DMS114 treated with DMSO at 0.1 percent for 48 hours (cell line): ENCODE data around the gene EYS.

Experiments
- DNase-seq: peaks from one replicate; lab custom pipeline; 2025; ENCODE audit not compliant: unreplicated experiment; lab: John Stamatoyannopoulos, UW

EYS gene

DNA sequence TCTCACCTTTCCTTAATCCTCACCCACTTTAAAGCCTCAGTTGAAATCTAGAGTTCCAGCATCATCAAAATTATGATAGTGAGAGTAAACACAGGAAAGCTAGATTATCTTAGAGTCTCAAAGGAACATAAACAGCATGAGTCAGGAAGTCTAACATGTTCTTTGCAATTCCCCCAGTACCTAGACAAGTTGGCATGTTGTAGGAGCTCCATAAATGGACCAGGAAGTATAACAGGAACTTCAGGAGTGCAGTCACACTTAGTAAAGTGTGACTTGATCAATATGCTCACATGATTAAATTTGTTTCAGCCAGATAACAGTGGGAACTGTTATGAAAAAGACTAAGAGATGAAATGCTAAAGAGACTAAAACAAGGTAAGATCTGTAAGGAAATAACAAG lies 834.4 kb downstream of the EYS start:
- DNase-seq, result no peak

DNA sequence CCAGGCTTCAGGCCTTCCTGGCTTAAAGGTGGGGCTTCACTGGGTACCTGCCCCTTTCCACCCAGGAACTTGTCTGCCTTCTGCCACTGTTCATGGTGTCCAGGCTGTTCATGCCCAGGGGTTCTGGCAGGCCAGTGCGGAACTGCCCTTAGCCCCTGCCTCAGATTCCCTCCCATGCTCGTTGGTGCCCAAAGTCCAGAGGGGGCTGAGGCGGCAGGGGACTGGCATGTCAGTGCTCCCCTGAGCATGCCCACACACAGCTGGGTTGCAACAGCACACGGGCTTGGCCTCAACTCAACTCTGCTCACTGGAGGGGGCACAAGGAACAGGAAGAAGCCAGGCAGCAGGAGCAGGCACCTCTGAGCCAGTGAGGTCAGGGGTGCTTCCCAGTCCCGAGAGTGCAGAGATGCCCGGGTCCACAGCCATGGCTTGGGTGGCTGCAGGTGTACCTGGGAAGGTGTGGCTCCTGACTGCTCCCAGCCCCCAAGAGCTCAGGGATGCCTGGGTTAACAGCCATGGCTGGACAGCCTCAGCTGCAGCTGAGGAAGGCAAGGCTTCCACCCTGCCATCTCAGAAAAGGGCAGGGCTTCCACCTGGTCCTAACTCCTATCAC lies 845.9 kb downstream of the EYS start:
- no peak for DNase-seq

- no peak for DNase-seq
These were observed 846.8 kb downstream of the EYS start for GRCh38 chr6:64860203-64860602.

- no peak for DNase-seq
These were observed 856.9 kb downstream of the EYS start for GRCh38 chr6:64850121-64850520.

GRCh38 chr6:64848467-64848866 lies 858.6 kb downstream of the EYS start:
- DNase-seq, result no peak

GRCh38 chr6:64847396-64847795 lies 859.6 kb downstream of the EYS start:
- no peak for DNase-seq

DNA sequence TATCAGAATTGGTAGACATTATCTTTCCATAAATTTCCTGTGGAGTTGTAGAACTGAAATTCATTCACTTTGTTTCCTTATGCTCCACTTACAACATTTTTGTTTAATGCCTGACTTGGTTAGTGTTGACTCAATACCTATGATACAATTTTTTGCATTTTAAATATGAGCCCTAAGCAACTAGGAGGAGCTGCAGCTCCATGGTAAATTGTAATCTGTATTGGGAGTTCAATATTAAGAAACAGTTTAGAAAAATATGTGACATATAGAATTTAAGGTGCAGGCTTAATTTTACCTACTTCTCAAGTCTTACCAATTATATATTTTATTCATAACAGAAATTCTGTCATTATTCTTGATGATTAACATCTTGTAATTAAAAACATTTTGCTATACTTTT lies 868.3 kb downstream of the EYS start:
- DNase-seq, result no peak

DNA sequence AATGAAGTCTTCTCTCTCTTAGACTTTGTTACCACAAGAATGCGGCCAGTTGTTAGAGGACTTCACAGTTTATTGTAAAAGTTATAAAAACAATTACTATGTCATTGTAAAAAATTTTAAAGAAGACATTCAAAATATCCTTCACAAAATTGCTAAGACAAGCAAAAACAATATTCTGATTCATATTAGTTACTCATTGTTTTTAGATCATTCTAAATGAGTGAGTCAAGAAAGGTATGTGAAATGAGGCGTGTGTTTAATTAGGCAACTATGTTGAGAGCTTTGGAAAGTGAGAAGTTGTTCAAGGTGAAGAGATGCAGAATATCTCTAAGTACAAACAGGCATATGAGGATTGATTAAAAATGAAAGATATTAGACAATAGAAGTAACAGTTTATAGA lies 875.3 kb downstream of the EYS start:
- DNase-seq, result no peak

DNA sequence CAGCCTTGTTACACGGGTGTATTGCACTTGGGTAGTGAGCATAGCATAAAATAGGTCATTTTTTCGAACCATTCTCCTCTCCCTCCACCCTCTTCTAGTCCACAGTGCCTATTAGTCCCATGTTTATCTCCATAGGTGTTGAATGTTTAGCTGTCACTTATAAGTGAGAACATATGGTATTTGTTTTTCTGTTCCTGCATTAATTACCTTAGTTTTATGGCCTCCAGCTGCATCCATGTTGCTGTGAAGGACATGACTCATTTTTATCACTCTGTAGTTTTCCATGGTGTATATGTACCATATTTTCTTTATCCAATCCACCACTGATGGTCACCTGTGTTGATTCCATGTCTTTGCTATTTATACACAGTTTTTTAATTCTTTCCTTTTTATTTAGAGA lies 889.5 kb downstream of the EYS start:
- no peak for DNase-seq

DNA sequence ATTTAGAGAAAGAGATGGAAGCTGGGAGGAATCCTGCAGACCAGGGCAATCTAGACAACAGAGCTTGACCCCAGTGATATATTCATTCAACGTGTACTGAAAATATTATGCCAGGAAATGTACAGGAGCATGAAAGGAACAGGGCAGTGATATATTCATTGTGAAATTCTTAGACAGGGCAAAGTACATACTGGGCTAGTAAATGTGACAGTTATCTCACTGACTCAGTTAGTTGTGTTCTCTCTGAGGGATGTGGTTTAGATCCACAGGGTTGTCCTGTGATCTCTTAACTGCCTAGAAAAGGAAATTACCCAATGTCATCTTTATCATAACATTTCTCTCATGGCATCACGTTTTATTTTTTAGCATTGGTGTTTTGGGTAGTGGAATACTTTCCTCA lies 891.3 kb downstream of the EYS start:
- DNase-seq, result no peak

GRCh38 chr6:64812138-64812537 lies 894.9 kb downstream of the EYS start:
- DNase-seq, result no peak

DNA sequence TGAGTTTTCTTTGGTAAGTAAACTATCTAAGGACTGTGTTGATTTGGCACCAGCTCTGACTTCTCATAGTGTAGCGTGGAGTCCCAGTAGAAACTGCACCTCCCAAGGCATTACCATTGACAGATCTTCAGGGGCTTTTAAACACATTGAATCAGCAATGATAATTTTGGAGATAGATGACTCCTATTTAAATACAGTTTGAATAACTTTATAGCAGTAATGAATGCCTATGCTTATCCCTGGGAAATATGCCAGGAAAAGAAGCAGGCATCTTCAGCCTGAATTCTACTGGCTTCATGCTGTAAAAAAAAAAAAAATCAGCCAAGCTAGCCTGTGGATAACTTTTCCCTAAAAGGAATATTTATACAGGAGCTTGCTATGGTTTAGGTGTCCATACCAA lies 895.9 kb downstream of the EYS start:
- no peak for DNase-seq

GRCh38 chr6:64807785-64808184 lies 899.2 kb downstream of the EYS start:
- DNase-seq, result no peak

GRCh38 chr6:64803470-64804166 lies 903.4 kb downstream of the EYS start:
- no peak for DNase-seq

- no peak for DNase-seq
These were observed 914.5 kb downstream of the EYS start for GRCh38 chr6:64792534-64792933.

DNA sequence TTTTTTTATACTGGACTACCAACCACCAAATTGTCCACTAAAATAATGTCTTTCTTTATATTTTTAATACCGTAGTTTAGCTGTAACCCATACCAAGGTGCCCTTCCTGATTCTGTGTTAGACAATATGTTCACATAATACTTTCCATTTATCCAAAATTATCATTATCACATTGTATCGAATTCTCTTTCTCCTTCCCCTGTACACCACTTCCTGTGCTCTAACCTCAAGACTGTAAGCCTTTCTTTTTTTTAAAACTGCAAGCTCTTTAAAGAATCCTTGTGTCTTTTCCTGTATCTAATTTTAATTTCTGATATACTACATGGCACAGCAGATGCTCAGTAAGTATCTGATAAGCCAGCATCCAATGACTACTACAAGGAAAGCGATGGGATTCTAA lies 917.5 kb downstream of the EYS start:
- no peak for DNase-seq

GRCh38 chr6:64786736-64787135 lies 920.3 kb downstream of the EYS start:
- DNase-seq, result no peak

DNA sequence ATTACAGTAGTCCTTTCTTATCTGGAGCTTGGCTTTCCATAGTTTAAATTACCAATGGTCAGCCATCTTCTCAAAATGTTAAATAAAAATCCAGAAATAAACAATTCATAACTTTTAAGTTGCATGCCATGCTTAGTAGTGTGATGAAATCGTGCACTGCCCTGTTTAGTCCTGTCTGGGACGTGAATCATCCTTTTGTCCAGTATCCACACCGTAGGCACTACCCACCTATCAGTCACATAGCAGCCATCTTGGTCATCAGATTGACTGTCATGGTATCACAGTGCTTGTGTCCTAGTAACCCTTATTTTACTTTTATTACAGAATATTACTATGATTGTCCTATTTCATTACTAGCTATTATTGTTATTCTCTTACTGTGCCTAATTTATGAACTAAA lies 924.1 kb downstream of the EYS start:
- no peak for DNase-seq

DNA sequence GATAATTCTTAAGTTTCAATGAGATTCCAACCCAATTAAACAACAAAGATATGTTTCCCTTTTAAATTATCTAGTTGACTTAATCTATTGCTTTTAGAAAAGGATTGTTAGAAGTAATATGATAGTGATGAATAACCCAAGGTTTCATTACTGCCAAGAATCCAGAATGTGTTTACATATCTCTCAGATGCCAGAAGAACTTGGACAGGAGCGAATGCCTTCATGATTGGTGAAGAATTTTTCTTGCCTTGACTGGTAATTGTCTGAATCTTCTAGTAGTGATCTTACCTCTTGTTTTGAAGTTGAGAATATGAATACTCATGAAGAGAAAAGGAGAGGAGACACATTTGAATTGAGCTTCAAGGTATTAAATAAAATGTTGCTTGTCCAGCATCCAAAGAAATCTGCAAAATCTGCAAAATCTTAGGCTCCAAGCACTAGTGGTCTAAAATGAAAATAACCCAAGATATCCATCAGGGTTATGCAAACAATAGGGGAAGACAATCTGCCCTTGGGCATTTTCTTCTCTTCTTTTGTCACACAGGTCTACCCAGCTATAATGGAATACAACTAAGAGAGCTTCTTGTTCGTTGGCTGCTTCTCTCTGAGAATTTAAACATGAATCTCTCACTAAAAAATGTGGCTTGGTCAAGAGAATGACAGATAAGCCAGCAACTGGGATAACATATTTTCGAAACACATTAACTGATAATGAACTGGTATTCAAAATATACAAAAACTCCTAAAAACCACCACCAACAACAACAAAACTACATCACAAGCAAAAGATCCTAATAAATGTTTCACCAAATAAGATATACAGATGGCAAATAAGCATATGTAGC lies 928.9 kb downstream of the EYS start:
- no peak for DNase-seq

- DNase-seq, result no peak
These were observed 930.7 kb downstream of the EYS start for GRCh38 chr6:64776359-64776758.

GRCh38 chr6:64774881-64775280 lies 932.1 kb downstream of the EYS start:
- DNase-seq, result no peak

DNA sequence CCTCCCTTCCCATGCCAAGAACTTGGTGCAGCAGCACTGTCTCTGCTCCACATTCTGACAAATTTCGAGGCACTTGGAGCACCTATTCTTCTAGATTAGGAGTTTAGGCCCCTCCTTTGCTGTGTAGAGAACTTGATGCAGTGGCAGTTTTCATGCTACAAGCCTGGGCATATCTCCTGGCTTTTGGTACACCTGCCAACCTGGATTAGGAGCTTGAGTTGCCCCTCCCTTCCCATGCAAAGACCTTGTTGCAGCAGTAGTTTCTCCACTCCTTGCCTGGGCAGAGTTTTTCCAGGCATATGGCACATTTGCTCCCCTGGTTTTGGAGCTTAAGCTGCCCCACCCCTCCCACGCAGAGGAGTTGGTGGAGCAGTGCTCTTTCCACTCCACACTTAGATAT lies 956.1 kb downstream of the EYS start:
- DNase-seq, result no peak
